Thyroid gland (tissue), 4 donors: ENCODE data around the gene INTS7. TPM values are rescaled to one million over a fixed set of nuclear protein-coding genes. Genes with fewer than 3 reads are reported as not detected.

Experiments
- DNase-seq, 2 donors: peaks; one replicate each; pipeline ENCODE4 v3.0.0-alpha.2; 2019
- H3K27ac ChIP-seq, 3 donors: fragments of 200-600 bp; sonication (generic); 1 replicate in 2 of 3; 2 replicates in 1 of 3; pipeline ENCODE4 v1.5.1; 2016 to 2019; ENCODE audit warnings: mild to moderate bottlenecking in 1 of 3, moderate library complexity in 1 of 3
- H3K27me3 ChIP-seq: fragments of 200-600 bp; sonication (generic); one replicate; pipeline ENCODE4 v1.5.1; 2019
- H3K36me3 ChIP-seq, 2 donors: fragments of 200-600 bp; sonication (generic); one replicate each; pipeline ENCODE4 v1.5.1; 2016 to 2019
- H3K4me1 ChIP-seq, 2 donors: fragments of 200-600 bp; sonication (generic); one replicate each; pipeline ENCODE4 v1.5.1; 2017 to 2019
- H3K4me3 ChIP-seq, 3 donors: fragments of 200-600 bp; sonication (generic); replicated peaks in 1 of 3; 1 replicate in 2 of 3; 2 replicates in 1 of 3; pipeline ENCODE4 v1.5.1; 2016; ENCODE audit warnings: mild to moderate bottlenecking in 1 of 3
- H3K9me3 ChIP-seq: fragments of 200-600 bp; sonication (generic); one replicate; pipeline ENCODE4 v1.5.1; 2017
- CTCF ChIP-seq, 6 experiments: fragments of 200-600 bp in 3 of 6; fragments of 450-650 bp in 3 of 6; sonication (generic) in 3 of 6; IDR thresholded peaks; one replicate each; pipeline ENCODE4 v1.5.1; 2016 to 2019; ENCODE audit warnings: antibody characterized with exemption in 6 of 6, mild to moderate bottlenecking in 2 of 6, inconsistent platforms in 1 of 6, moderate library complexity in 1 of 6
- POLR2A ChIP-seq, 2 donors: fragments of 450-650 bp; IDR thresholded peaks; one replicate each; pipeline ENCODE4 v1.6.1; 2017; ENCODE audit warnings: antibody characterized with exemption in 2 of 2, mild to moderate bottlenecking in 2 of 2, moderate library complexity in 1 of 2
- WGBS, 2 donors: methylation state at CpG; one replicate each; pipeline ENCODE4 v1.1.5; 2017; 5-methylcytosine and 5-hydroxymethylcytosine counted together
- intact Hi-C: fragments of 100-400 bp; cut with DNase I; formaldehyde crosslinking; loops from one replicate; pipeline ENCODE4 v1.15.1; 2023
- total RNA-seq, 4 donors: library from RNA; depleted of rRNA; stranded (reverse); fragments of >200 nt; gene quantifications; one replicate each; pipeline ENCODE4 v1.2.3, GENCODE V29; 2016

Gene INTS7
- total RNA-seq, 4 donors from 2014 or later, result 14.8 to 22.6 (median 19.5) TPM

GRCh38 chr1:212067787-212068186 lies 32.4 kb upstream of the INTS7 start:
- H3K36me3 ChIP-seq, result no peaks in the 10 kb centered on the region
- H3K9me3 ChIP-seq, result no peaks in the 10 kb centered on the region
- H3K27me3 ChIP-seq, result no peaks in the 10 kb centered on the region
- 80 to 86% methylated on average over 3 of the region's 3 CpGs for WGBS, 2 donors
- no peak overlapping the region for H3K4me3 ChIP-seq
- DNase-seq, result no peak
- TF ChIP-seq POLR2A (IDR thresholded peaks at IDR 0.05) (no peak), CTCF (IDR thresholded peaks at IDR 0.05) (no peak)
- H3K4me1 ChIP-seq, result no peaks in the 10 kb centered on the region
- H3K27ac ChIP-seq, result no peak overlapping the region
- intact Hi-C loops, result no loop called here

- intact Hi-C loops, result no loop called here
- H3K9me3 ChIP-seq, result no peaks in the 10 kb centered on the region
- H3K27ac ChIP-seq, result no peak overlapping the region
- no peak overlapping the region for H3K4me3 ChIP-seq
- TF ChIP-seq POLR2A (IDR thresholded peaks at IDR 0.05) (no peak), CTCF (IDR thresholded peaks at IDR 0.05) (peak; percentile 46 to 76 (median 66))
- no peak for DNase-seq
- WGBS, 2 donors, result 85% methylated on average over 5 of the region's 5 CpGs
- H3K36me3 ChIP-seq, result no peaks in the 10 kb centered on the region
- H3K27me3 ChIP-seq, result no peaks in the 10 kb centered on the region
- H3K4me1 ChIP-seq, result no peaks in the 10 kb centered on the region
Measured at GRCh38 chr1:212062832-212063438, 27.6 kb upstream of the INTS7 start.

- H3K27ac ChIP-seq, result no peak overlapping the region
- intact Hi-C loops, result no loop called here
- TF ChIP-seq POLR2A (IDR thresholded peaks at IDR 0.05) (no peak), CTCF (IDR thresholded peaks at IDR 0.05) (no peak)
- no peaks in the 10 kb centered on the region for H3K4me1 ChIP-seq
- H3K27me3 ChIP-seq, result no peaks in the 10 kb centered on the region
- H3K9me3 ChIP-seq, result no peaks in the 10 kb centered on the region
- WGBS, 2 donors, result 78 to 79% methylated on average over 6 of the region's 6 CpGs
- no peaks in the 10 kb centered on the region for H3K36me3 ChIP-seq
- H3K4me3 ChIP-seq, result no peak overlapping the region
- no peak for DNase-seq
Measured at GRCh38 chr1:212060632-212061472, 25.5 kb upstream of the INTS7 start.

GRCh38 chr1:212055333-212055732 lies 20.0 kb upstream of the INTS7 start:
- Histone ChIP-seq H3K4me1 (no peaks in the 10 kb centered on the region), H3K36me3 (no peaks in the 10 kb centered on the region), H3K4me3 (no peak overlapping the region), H3K9me3 (no peaks in the 10 kb centered on the region), H3K27ac (no peak overlapping the region), H3K27me3 (no peaks in the 10 kb centered on the region)
- WGBS, 2 donors, result 100% methylated on average over 2 of the region's 2 CpGs
- intact Hi-C loops, result loop anchor here (5.0 kb wide), 1 partner anchor 397 kb away; no protein-coding TSS in a partner anchor
- TF ChIP-seq POLR2A (IDR thresholded peaks at IDR 0.05) (no peak), CTCF (IDR thresholded peaks at IDR 0.05) (no peak)
- no peak for DNase-seq

GRCh38 chr1:212053993-212054392 lies 18.6 kb upstream of the INTS7 start:
- Histone ChIP-seq H3K27ac (no peak overlapping the region), H3K9me3 (no peaks in the 10 kb centered on the region), H3K36me3 (no peaks in the 10 kb centered on the region), H3K4me3 (no peak overlapping the region), H3K27me3 (no peaks in the 10 kb centered on the region), H3K4me1 (no peaks in the 10 kb centered on the region)
- TF ChIP-seq POLR2A (IDR thresholded peaks at IDR 0.05) (no peak), CTCF (IDR thresholded peaks at IDR 0.05) (no peak)
- intact Hi-C loops, result no loop called here
- DNase-seq, result no peak
- WGBS, 2 donors, result 91 to 93% methylated on average over 1 of the region's 1 CpG
